ENCODE results near the gene SDK1.

Gene SDK1

DNA sequence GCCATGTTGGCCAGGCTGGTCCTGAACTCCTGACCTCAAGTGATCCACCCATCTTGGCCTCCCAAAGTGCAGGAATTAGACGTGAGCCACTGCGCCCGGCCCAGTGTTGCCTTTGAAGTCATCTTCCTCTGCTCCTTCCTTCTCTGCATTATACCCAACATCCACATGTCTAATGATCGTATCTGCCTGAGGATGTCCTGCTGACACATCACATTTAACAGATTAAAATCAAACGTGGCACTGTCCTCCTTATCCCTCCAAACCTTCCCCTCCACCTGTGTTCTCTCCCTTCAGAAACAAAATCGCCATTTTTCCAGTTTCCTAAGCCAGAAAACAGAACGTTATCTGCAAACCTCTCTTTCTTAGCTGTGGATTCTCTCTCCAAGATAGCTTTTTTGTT lies 8.4 kb upstream of the SDK1 start:
- no peak for DNase-seq

DNA sequence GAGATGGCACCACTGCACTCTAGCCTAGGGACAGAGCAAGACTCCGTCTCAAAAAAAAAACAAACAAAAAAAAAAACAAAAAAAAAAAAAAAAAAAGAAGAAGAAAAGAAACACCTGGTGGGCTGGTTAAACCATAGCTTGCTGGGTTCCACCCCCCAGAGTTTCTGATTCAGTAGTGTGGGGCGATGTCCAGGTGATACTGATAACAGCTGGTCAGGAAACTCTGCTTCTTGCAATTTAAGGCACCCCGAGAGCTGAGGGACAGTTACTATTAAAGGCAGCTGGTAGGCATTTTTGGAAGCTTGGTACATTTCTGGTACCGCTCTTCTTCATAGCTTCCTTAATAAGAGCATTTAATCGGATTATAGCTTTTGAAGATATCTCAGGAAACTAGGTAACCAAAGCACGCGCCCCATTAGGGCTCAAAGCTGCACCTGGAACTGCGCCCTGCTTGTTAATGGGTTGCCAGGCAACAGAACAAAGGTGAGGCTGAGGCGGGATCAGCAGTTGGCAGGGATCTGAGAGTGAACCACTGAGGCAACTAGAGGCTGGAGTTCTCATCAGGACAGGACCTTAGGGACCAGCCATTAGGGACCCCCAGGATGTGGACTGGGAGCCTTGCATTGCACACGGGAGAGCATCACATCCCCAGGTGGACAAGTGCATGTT lies 6.5 kb upstream of the SDK1 start:
- DNase-seq, result no peak

DNA sequence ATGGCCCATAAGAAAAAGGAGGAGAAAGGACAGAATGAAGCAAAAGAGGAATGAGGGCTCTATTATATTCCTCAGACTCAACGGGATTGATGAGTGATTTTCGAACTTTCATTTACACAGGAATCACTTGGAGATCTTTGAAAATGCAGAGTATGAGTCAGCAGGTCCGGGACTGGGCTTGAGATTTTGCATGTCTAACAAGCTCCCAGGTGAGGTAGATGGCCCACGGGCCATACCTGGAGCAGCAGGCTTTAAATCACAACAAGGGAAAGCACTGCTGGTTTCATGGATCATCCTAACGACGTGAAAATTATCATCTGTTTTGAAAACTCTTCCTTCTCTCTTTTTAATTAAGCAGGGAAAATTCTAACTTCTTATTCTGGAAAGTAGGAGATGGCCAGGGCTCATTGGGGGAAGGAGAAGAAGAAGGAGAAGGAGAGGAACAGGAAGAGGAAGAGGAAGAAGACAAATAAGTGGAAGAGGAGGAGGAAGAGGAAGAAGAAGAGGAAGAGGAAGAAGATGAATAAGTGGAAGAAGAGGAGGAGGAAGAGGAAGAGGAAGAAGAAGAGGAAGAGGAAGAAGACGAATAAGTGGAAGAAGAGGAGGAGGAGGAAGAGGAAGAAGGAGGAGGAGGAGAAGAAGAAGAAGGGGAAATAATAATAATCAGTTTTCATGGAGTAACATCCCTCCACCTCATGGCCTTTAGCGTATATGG lies 3.8 kb upstream of the SDK1 start:
- no peak for DNase-seq

DNA sequence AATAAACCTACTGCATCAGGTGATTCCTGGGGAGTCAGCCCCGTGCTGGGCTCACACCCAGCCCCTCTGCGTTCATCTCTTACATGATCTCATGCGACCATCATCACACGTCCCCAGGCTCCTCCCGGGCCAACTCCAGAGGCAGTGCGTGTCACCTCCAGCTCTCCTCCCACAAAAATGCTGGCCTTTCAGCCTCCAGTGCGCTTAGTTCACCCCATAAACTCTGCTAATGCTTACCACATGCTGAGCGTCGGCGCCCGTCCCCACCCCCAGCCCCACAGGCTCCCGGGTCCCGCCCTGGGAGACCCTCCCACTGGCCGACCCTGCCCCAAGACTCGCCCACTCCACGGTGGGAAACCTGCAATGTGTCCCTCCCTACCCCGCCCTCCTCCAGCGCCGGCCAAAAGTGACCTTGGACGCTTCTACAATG lies 816 bp upstream of the SDK1 start:
- DNase-seq, result no peak

DNA sequence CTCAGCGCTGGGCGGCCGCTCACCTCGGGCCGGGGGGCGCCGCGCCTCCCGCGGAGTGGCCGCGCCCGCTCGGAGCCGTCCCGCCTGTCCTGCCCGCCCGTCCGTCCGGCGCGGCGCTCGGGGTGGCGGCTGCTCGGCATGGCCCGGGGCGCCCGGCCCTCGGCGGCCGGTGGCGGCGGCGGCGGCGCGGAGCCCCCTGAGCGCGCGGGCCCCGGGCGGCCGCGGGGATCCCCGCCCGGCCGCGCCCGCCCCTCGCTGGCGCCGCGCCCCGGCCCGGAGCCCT lies 338 bp downstream of the SDK1 start:
- no peak for DNase-seq

DNA sequence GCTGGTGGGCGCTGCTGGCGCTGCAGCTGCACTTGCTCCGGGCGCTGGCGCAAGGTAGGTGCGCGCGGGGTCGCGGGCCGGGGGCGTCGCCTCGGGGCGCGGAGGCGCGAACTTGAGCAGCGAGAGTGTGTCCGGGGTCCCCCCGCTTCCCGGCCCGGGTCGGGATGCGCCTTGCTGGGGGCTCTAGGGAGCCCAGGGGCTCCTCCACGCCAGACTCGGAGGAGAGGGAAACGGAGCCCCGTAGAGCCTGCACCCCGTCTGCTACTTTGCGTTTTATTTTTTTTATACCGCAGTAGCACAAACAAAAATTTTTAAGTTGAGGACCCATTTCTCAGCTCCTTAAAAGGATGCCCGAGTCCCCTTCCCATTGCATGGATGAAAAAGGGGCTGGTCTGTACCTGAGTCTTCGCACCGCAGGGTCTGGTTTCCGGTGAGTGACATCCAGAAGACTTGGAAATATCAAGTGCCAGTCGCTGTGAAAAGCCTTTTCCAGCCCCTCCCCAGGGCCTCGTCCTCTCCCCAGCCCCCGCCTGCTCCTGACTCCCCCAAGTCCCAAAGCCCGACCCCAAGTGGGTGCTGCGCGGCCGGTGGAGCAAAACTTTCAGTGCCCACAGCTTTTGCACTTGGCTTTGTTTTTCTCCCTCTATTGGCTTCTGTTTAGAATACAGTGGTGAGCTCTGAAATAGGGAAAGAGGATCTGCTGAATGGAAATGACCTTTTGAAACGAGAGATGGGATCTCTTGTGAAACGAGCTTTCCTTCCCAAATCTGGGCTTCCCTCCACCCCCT lies 973 bp downstream of the SDK1 start:
- DNase-seq, result peak; percentile 5

DNA sequence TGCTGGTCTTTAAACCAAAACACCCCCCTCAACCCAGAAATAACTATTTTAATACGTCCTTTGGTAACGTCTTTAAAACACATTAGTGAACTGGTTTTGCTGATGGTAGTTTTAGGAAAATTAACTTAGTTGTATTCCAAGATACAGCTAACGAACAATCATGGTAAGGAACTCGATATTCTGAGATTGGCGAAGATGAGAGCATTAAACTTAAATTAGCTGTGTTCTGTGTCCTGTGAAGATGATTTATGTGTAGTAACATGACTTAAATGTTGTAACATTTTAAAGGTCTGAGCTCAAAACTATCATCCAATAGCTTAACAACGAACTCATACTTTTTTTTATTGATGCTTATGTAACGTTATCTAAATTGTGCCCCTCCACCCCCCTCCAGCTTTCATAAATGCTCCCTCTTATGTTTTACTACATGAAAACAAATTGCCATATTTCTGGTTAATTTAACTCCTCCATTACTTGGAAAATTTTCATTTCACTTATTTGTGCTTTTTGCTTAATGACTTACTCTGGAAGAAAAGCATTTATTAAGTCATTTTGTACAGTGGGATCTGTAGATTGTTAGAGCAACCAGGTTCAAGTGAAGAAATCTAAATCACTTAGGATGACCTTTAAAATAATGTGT lies 1.7 kb downstream of the SDK1 start:
- no peak for DNase-seq

DNA sequence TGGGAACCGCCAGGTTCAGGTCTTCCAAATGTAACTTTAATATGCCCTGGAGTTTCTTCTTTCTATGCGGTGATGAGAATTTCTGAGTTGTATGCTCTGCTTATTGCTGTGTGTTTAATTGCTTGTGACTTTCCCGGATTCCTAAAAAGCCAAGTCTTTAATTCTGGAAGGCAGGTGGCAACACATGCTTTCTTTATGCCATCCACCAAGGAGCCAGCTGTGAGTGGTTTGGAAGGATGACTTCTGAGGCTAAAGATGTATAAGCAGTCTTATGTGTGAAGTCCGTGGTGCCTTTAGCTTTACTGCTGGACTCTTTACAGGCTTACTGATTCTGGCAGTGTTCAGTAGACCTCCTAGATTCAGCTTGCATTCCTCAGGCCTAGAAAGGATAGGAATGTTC lies 3.1 kb downstream of the SDK1 start:
- no peak for DNase-seq

DNA sequence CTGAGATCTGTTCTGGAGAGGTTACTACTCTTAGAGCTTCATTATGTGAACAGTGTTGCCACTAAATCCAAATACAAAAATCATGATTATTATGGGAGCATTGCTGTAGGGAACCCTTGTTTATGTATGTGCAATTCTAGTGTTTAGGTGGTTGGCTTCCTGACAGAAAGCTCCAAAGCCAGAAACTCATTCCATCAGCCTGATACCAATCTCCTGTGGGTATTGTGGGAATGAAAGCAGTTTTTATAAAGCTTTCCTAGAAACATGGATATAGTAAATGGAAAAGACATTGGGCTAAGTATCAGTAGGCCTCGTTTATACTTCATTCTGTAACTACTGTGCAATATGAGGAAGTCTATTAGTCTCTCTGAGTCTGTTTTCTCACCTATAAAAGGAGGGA lies 6.4 kb downstream of the SDK1 start:
- no peak for DNase-seq

DNA sequence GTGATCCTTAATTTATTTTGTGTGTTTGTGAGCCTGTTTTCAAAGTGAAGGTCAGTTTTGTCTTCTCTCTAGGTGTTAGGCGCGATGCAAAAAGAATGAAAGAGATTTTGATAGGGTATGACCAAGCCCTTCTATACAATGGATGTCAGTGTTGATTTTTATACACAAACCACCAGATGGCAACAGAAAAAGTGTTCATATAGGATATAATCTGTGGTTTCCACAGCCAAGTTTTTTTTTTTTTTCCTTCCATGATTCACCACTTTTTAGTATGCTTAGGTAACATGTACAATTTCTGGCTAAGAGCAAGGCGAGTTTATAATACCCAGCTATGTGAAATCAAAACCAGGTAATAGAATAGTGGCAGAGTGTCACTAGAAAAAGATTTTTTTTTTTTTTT lies 8.1 kb downstream of the SDK1 start:
- DNase-seq, result no peak

DNA sequence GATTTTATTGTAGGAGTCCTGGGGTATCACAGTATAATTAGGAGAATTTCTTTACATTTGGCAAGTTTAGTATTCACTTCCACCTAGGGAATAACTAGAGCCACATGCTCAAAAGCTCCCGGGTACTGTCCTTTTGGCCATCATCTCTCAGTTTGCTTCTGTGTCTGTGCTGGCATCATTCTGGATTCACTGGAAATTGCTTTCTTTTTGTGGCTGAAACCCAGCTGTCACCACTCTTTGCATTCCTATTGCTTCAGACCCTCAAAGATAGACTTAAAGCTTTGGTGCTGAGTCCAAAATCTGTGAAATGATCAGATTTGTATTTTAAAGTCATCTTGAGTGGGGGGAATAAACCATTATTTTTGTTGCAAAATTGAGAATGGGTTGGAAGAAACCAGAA lies 8.9 kb downstream of the SDK1 start:
- no peak for DNase-seq

DNA sequence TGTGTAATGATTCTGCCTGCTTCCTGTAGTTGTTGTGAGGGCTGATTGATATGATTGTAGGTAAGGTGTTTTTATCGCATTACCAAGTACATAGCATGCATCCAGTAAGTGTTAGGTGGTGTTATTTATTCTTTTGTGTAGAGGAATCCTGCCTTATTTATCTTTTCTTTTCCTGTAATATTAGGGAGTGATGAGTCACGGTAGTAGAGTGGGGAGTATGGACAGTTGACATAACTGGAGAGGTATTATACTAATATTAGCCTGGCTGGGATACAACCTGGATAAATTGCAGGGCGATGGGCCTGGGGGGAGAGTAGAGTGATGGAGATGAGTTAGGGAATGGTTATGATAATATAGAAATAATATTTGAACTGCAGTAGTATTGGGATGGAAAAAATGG lies 9.8 kb downstream of the SDK1 start:
- no peak for DNase-seq

DNA sequence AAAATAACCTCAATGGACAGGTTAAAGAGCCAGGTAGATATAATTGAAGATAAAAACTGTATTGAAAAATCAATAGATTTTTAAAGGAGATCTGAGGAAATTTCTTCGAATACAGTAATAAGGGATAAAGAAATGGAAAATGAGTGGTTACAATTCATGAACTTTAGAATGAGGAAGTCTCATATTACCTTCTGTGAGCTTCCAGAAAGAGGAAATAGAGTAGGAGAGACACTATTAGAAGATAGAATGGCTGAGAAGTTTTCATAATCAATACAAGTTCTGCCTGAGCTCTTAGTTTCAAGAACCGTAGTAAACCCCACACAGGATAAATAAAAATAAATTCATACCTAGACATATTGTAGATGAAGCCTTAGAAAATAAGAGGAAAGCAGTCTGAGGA lies 11.5 kb downstream of the SDK1 start:
- no peak for DNase-seq

DNA sequence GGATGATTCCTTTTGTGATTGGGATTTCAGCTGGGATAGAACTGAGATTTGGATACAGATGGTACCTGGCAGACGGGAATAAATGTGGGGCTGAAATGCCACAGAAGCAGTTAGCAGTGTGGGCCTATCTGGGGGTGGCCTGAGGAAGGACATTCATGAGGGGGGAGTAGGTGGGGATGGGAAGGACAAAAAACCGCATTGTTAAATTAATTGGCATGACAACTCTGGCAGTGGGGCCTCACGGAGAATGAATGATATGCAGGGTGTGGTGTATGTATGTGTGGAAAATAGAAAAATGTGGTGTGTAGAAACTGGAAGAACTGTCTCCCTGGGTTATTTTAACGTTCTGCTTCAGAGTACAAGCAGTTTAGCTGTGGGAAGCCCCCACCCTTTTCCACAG lies 17.8 kb downstream of the SDK1 start:
- DNase-seq, result no peak

DNA sequence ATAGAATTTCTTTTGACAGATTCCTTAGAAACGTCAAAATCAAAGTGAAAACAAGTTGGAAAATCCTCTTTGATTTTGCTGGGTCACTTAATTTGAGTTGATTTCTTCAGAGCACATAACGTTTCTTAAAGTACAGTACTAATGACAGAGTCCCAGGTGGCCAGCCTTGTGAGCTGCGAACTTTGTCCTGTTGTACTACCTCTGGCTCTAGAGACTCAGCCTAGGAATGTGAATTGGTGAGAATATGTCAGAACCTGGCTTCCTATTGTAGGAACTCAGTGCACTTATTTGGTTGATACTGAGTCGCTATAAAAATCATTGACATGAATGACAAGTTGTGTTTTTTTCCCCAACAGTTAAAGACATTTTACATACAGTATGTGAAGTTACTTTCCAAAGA lies 20.2 kb downstream of the SDK1 start:
- DNase-seq, result no peak

DNA sequence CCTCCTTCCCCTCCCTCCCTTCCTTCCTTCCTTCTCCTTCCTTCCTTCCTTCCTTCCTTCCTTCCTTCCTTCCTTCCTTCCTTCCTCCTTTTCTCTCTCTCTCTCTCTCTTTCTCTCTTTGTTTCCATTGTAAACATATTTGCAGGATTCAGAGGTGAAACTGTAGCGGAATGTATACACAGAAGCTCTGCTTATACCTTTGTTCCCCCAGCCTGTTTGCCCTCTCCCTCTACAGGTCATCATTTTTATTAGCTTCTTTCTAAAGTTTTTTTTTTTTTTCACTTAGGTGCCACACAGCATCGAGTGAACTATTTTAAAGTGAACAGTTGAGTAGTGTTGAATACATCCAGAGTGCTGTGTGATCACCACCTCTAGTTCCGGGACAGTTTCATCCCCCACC lies 20.7 kb downstream of the SDK1 start:
- DNase-seq, result no peak

DNA sequence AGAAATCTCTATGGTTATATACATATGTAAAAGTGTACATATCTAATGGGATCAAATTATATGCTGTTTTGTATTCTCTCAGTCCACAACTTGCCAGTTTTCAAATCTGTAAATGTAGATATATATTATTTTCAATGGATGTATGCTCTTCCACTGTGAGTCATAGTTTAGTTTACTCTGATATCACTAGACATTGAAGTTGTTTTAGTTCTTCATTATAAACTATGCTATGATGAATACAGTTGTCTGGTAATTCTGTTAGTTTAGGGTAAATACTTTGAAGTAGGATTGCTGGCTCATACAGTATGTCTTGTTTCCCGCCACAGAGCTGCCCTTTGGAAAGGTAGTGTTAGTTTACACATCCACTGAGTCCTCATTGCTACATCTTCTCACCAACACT lies 25.2 kb downstream of the SDK1 start:
- no peak for DNase-seq

DNA sequence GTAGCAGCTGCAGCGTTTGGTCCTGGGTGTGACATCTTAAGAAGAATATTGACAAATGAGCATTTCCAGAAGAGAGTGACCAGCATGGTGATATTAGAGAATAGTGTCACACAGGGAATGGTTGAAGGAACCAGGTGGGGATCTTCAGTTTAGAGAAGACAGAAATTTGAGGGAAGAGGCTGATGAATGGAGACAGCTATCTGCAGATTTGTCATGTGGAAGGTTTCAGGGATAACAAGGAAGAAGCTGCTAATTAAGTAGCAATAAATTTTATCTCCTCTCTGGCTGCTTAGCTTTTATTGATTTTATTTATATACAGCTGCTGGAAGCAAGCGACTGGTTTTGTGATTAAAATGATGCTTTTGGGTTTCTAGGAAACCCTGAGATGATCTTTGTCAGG lies 26.0 kb downstream of the SDK1 start:
- DNase-seq, result no peak

DNA sequence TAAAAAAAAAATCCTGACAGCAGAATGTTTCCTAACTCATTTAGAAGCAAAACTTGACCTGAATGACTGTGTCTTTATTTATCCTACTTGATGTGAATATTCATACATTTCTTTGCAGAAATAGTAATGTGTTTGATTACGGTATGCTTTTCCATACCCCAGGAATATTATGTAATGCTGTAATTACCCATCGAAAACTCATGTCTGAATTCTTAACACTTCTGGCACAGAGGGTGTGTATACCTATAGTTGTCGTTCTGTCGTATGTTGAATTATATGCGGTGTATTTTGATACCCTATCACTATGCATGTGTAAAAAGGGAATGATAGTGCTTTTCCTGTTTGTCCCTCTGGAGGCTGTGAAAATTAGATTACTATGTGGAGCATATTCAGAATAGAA lies 26.6 kb downstream of the SDK1 start:
- no peak for DNase-seq

DNA sequence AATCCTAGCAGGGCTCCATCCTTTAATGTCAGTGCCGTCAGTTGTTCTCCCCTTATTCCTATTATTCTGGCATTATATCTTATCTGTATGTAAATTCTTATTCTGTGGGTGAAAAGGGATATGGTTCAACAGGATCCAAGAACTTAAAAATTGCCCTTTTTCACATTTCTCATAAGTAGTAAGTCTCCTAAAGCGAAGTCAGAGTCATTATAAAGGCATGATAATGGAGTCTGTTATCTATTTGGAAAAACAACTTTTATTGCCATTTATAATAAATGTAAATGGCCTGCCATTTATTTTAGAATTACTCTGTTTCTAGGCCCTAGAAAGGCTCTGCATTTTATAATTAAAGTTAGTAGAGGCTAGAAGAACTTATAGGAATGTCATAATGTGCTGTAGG lies 31.3 kb downstream of the SDK1 start:
- no peak for DNase-seq

DNA sequence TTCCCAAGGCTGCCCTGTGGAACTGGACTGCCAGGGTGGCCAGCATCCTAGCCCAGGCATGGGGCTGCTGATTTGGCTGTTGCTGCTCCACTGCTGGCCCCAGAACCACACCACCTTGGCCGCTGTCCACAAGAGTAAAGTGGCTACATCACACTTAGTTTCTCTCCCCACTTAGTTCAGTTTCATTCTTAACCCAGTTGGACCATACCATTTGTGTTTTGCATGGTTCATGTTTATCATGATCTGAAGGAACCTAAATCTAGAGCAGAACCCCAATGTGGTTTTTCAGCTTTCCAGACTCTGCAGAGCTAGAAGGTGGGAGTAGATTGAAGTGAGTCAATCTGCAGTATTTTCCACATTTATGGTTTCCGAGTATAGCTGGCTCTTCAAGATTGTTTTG lies 32.8 kb downstream of the SDK1 start:
- DNase-seq, result no peak

DNA sequence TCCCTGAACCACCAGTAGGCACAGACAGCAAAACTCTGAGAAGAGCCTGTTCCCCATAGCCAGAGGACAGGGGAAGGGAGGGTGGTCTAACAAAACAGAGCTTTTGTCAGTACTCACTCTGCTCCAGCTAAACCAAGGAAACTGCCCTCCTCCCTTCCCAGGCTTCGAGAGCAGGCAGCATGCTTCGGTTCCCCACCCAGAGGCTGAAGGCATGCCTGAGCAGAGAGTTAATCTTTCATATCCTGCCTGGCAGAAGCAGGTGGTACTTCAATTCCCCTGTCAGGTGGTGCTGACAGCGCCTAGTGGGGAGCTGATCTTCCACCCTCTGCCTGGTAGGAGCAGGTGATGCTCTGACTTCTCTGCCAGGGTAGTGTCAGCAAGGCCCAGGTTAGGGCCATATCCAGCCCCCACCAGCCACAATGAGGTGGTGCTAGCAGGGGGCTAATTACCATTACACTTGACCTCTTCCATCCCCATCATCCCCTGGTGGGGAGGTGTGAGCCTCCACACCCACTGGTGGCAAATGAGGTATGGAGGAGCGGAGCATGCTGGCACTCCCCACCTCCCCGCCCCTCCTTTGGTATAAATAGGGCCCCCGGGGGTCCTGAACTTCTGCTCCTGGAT lies 35.1 kb downstream of the SDK1 start:
- no peak for DNase-seq

DNA sequence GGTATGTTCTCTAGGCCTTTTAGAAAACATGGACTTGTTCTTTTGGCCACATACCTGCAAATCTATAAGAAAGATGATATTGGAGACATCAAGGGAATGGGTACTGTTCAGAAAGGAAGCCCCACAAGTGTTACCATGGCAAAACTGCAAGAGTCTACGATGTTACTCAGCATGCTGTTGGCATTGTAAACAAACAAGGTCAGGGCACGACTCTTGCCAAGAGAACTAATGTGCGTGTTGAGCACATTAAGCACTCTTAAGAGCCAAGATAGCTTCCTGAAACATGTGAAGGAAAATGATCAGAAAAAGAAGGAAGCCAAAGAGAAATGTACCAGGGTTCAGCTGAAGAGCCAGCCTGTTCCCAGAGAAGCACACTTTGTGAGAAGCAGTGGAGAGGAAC lies 37.1 kb downstream of the SDK1 start:
- DNase-seq, result no peak
